ENCODE results near the gene UBE2F.

DNA sequence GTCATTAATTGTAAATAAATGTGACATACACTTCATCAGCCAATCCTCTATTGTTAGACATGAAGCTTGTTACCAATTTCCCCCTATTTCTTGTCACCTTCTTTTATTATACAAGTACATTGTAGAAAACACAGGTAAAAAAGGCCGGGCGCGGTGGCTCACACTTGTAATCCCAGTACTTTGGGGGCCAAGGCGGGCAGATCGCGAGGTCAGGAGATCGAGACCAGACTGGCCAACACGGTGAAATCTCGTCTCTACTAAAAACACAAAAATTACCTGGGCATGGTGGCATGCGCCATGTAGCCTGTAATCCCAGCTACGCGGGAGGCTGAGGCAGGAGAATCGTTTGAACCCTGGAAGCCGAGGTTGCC is 42.7 kb upstream of the UBE2F start:
- TF ChIP-seq, protein P1, sequence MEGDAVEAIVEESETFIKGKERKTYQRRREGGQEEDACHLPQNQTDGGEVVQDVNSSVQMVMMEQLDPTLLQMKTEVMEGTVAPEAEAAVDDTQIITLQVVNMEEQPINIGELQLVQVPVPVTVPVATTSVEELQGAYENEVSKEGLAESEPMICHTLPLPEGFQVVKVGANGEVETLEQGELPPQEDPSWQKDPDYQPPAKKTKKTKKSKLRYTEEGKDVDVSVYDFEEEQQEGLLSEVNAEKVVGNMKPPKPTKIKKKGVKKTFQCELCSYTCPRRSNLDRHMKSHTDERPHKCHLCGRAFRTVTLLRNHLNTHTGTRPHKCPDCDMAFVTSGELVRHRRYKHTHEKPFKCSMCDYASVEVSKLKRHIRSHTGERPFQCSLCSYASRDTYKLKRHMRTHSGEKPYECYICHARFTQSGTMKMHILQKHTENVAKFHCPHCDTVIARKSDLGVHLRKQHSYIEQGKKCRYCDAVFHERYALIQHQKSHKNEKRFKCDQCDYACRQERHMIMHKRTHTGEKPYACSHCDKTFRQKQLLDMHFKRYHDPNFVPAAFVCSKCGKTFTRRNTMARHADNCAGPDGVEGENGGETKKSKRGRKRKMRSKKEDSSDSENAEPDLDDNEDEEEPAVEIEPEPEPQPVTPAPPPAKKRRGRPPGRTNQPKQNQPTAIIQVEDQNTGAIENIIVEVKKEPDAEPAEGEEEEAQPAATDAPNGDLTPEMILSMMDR (IDR thresholded peaks at IDR 0.05; ENCODE audit: low read depth, low read length) = no peak
- no peak for TF ChIP-seq EZH2phosphoT487 (IDR thresholded peaks at IDR 0.05; ENCODE audit: low read depth)
